ENCODE measurements around the gene WDR86. TPM values are rescaled to one million over a fixed set of nuclear protein-coding genes. Genes with fewer than 3 reads are reported as not detected.

Gene WDR86
- polyA plus RNA-seq, 3 donors = 24.3 to 52.0 (median 39.1) TPM

DNA sequence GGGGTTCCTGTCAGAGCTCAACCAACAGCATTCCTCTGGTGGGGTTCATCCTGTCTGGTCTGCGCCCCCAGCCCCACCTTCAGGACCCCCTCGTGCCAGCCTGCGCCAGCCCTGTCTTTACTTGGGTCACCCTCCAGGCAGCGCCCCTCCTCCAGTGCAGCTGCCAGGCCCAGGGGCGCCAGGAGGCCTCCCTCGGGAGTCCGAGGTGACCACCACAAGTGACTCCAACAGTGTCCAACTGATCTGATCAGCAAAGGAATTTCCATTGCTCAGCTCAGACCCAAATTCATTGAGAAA is 10.6 kb downstream of the WDR86 start:
- no peak for DNase-seq (ENCODE audit: extremely low read depth in 1 of 11, low read depth in 9 of 11, low spot score in 4 of 11)

DNA sequence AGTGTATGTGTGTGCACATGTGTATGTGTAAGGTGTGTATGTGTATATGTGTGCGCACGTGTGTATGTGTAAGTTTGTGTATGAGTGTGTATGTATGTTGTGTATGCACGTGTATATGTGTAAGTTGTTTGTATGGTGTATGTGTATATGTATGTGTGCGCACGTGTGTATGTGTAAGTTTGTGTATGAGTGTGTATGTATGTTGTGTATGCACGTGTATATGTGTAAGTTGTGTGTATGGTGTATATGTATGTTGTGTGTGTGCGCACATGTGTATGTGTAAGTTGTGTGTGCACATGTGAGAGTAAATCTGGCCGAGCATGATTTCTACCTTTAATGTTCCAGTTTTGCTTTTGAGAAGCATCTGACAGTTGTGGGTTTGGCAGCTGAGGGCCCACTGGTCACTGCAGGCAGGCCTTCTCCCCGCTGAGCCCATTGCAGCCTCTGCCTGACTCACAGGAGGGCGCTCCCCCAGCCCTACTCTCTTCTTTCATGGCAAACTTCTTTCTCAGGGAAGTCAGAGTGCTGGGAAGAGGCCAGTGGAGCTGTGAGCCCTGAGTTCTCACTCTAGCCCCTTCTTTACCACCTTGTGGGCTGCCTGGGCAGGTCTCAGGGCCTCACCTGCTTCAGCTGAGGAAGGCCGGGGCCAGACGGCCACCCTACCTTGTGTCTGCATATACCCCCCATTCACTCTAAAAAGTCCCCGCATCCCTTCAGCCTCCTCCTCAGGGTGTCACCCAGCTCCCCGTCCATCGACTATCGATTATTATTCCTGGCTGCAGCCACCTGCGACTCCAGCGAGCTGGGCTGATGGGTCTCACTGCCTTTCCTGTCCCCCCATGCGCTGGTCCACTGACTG is 11.2 kb downstream of the WDR86 start:
- DNase-seq (ENCODE audit: extremely low read depth in 1 of 11, low read depth in 9 of 11, low spot score in 4 of 11) = no peak

DNA sequence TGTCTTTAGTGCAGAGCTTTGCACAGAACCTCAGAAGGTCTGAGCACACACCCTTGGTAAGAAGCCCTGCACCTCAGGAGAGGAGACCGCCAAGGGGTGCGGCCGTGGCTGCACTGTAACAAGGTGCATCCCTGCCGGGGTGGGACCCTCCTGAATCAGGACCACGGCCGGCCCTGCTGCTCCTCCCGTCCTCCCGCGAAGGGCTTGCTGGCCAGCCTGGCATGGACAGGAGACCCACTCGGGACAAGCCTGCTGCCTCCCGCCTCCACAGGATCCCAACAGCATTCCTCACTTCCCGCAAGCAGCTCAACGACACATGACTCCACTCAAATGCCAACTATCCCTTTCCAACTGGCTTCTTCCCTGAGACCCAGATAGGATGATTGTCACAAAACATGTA is 12.8 kb downstream of the WDR86 start:
- no peak for DNase-seq (ENCODE audit: extremely low read depth in 1 of 11, low read depth in 9 of 11, low spot score in 4 of 11)

DNA sequence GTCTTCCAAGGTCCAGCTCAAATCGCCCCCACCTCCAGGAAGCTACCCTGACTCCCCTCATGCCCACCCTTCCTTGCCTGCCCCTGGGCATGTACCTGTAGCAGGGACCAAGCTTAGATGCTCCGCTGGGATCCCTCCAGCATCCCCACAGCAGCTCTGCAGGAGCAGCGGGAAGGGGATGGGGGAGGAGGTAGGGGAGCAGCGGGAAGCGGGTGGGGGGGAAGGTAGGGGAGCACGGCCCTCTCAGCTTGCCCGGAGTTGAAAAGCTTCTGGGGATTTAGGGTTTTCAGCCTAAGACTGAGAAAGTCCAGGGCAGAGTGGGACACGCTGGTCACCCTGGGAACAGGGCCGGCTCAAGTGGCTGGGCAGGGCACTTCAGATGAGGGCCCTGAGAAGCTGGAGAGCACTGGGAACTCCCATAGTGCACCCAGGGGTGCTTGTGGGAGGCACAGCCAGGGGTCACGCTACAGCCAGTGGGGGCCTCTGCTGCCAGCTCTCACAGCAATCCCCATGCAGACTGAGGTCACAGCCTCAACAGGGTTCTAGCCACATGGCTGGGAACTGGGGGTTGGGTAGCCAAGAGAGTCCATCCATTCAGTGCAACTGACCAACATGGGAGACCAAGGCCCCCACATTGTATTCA is 13.4 kb downstream of the WDR86 start:
- DNase-seq (ENCODE audit: extremely low read depth in 1 of 11, low read depth in 9 of 11, low spot score in 4 of 11) = no peak

DNA sequence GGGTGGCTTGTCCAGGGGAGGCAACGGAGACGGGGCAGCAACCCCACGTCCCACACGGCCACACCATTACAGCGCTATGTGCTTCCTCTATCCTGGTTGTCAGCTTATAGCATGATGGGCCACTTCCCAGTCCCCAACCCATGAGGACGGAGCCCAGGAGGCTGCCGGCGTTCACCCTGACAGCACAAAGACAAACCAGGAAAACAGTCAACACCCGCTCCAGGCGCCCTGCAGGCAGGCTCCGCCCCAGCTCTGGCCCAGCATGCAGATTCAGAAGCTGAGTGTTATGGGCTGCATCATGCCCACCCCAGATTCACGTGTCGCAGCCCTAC is 14.8 kb downstream of the WDR86 start:
- DNase-seq (ENCODE audit: extremely low read depth in 1 of 11, low read depth in 9 of 11, low spot score in 4 of 11) = no peak

DNA sequence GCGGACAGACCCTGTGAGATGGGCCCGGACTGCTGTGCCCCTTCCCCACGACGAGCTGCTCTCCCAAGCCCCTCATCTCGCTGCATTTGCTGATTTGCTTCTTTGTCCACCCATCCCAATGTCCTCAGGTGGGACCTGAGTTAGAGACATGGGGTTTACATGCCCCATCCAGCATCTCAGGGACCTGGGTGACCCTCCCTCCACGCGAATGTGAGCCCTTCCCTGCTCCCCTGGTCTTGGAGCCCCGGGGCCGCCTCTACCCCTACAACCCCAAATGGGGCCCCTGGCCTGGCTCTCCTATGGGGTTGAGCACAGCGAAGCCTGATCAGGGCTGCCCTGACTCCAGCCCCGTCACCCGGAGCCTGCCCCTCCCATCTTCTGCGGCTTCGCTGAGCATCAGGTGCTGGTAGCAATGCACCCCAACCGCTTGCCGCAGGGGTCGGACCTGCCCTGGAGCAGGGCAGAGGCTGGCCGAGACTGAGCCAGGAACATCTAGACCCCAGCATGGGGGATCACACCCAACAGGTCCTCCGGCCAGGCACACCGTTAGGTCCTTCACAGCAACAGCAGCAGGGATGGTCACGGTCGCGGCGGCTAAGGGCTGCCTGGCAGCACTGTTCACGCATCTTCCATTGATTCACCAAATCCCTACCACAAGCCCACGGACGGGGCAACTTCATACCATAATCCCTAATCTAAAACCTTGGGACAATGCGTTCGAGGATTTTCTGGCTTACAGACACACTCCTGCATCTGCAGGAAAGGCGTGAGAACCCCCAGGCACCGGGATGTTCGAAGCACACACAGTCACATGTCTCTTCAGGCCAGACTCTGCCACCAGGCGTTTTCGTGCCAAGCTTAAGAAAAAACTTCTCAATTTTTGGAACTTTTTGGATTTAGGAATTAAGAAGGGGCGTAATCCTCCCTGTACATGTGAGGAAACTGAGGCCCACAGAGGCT is 15.5 kb downstream of the WDR86 start:
- DNase-seq (ENCODE audit: extremely low read depth in 1 of 11, low read depth in 9 of 11, low spot score in 4 of 11) = no peak

DNA sequence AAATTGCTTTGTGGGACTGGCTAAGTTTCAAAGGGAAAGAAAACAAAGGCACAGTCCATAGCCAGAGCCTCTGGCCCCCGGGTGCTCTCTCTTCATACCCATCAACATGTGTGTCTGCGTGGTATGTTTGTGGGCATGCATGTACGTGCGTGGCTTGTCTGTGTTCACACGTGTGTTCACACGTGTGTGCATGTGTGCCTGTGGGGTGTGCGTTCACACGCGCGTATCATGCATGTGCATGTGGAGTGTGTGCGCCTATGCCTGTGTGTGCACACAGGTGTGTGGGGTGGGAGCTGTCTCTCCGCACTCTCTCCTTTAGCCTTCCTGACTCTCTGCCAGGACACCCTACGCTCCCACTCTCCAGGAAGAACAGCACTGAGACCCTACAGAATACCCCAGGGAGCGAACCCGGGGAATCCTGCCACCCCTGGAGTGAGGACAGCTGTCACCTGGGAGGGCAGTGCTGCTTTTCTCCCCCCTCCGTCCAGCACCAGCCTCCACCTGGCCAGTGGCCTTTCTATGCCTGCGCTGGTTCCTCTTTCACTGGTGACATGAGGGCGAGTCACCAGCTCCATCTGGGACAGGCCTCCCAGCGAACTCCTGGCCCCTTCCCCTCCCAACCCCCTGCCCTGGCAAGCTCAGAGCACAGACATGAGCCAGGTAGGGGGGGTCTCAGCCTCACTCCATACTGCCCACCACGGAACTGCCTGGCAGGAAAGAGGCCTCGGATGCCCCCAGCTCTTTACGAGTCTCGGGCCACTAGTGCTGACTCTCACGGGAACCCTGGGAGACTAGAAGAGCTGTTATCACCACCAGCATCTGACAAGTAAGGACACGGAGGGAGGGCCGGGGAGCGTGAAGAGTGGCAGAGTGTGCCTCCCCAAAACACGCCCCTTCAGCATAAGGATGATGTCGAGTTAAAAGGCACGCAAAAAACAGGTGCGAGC is 16.5 kb downstream of the WDR86 start:
- DNase-seq (ENCODE audit: extremely low read depth in 1 of 11, low read depth in 9 of 11, low spot score in 4 of 11) = no peak

DNA sequence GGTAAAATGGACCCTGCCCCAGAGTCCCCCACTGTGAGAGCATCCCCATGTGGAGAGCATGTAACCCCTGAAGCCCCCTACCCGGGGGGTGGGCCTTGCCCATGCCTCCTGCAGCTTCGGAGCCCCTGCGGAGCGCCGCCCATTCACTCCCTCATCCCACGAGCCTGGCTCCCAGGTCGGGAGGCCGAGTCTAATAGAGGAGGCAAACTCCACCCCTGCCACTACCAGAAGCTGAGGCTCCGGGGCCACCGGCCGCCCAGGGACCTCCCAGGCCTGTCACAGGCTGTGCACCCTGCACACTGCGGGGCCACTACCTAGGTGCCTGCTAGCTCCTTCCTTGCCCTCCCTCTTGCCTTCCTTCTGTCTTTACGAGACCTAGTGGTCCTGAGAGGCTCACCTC is 17.4 kb downstream of the WDR86 start:
- no peak for DNase-seq (ENCODE audit: extremely low read depth in 1 of 11, low read depth in 9 of 11, low spot score in 4 of 11)

DNA sequence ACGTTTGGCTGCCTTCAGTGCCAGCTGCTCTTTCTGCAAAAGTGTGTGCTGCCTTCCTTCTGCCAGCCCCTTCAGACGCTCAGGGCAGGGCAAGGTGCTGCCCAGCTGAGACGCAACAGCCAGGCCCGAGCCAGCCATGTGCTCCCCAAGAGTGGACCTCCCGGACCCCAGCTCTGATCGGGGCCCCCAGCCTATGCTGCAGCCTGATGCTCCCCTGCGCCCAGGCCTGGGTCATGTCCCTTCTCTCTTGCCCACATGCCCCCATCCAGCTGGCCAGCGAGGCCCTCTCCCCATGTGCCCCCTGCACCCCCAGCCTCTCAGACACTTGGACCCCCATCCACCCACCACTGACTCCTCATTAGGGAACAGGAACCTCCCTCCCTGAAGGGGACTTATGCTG is 17.8 kb downstream of the WDR86 start:
- no peak for DNase-seq (ENCODE audit: extremely low read depth in 1 of 11, low read depth in 9 of 11, low spot score in 4 of 11)

DNA sequence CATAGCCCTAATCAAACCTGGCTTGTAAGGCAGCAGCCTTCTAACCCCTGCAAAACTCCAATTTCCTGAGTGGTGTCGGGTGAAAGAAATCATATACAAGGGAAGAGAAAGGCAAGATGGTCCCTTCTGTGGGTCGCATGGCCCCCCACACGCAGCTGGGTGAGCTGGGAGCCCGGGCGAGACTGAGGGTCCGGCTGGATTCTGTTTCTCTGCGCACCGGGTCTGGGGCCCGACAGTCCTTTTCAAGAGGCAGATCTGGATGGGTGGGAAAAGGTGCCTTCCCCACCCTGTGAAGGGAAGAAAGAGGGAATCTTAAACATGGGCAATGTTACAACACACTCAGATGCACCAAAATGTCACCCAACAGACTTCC is 18.5 kb downstream of the WDR86 start:
- no peak for DNase-seq (ENCODE audit: extremely low read depth in 1 of 11, low read depth in 9 of 11, low spot score in 4 of 11)

DNA sequence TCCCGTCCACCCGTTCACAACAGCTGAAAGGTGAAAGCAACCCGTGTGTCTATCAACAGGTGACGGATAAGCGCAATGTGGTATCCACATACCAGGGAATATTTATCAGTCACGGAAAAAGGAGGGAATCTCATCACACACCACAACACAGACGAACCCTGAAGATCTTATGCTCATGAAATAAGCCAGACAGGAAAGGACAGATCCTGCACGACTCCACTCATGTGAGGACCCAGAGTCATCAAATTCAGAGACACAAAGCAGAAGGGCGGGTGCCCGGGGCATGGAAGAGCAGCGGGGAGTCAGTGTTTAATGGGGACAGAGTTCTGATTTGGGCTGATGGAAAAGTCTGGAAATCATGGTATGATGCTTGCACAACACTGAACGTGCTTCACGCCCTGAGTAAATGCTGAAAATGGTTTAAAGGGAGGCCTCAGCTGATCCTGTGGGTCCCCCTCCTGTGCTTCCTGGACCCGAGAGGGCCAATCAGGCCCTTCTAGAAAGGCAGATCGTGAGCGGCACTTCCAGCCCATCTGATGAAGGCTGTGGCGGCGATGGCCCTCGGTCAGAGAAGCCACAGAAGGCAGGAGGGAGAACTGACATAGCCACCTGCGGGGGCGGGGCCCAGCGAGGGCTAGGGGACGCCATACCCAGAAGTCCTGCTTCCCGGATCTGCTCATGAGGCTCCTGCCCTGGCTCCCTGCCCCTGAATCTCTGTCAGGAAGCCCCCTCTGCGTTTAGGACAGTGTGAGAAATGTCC is 19.1 kb downstream of the WDR86 start:
- no peak for DNase-seq (ENCODE audit: extremely low read depth in 1 of 11, low read depth in 9 of 11, low spot score in 4 of 11)

DNA sequence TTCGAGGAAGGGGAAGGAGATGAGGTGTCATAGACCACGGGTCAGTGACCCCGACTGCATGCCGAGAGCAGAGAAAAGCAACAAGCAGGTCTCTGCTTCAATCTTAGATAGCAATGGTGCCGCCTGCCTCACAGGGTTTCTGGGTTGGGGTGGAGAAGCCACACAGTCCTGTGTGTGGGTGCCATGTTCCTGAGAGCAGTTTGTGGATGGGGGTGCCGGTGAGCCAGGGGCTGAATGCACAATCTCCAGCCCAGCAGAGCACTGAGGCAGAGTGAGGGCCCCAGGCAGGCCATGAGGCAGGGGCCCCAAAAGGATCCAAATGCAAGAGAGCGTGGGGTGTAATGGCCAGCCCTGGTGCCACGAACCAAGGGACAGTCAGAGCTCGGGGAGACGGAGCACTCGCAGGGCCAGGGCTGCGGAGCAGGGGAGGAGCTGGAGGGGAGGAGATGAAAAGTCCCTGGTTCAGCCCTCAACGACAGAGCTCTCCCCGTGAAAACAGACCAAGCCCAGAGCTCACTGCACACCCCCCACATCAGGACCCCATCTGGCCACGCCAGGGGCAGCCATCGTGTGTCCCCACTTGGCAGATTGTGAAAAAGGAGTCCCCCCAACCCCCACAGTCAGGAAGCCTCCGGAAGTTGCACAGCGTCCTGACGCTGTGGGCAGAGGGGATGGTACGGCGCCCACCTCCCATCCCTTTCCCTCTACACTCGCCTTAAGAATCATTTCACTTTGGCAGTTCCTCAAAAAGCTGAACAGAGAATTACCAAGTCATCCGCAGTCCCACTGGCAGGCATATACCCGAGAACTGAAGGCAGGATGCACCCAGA is 19.9 kb downstream of the WDR86 start:
- no peak for DNase-seq (ENCODE audit: extremely low read depth in 1 of 11, low read depth in 9 of 11, low spot score in 4 of 11)

DNA sequence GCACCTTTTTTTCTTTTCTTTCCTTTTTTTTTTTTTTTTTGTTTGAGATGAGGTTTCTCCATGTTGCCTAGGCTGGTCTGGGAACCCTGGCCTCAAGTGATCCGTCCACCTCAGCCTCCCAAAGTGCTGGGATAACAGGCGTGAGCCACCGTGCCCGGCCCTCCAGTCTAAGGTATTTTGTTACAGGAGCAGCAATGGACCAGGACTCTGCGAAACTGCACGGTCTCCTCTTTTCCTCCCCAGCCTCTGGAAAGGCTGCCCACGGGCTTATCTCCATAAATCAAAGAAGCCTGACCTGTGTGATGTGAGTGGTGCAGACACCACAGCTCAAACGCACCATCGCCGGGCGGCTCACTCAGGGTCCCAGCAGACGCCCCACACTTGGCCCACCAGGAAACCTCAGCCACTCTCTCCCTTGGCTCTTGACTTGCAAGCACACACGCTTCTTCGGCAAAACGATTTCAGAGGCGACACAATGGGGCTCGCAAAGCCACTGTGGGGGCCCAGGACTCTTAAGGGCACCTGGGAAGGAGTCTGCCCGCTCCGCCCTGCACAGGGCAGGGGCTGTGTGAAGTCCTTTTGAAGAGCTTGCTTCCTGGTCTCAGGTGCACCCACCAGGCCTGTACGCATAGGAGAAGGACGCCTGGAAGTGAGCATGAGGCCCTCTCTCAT is 20.6 kb downstream of the WDR86 start:
- no peak for DNase-seq (ENCODE audit: extremely low read depth in 1 of 11, low read depth in 9 of 11, low spot score in 4 of 11)

DNA sequence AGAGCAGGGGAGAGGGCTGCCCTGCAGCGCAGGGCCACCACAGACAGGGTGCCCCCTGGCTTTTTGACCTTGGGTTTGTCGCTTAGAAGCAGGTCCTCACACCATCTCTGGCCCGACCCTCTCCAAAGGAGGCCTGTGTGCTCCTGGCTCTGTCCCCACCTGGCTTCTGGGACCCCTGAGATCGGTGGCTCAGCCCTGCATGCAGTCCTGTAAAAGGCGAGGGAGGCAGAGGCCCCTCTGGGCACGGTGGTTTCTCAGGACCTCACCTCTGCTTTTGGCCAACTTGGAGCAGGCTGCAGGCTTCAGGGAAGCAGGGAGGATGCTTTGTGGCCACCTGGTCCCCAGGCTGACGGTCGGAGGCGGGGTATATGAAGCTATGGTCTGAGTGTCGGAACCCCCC is 21.4 kb downstream of the WDR86 start:
- DNase-seq (ENCODE audit: extremely low read depth in 1 of 11, low read depth in 9 of 11, low spot score in 4 of 11) = no peak

DNA sequence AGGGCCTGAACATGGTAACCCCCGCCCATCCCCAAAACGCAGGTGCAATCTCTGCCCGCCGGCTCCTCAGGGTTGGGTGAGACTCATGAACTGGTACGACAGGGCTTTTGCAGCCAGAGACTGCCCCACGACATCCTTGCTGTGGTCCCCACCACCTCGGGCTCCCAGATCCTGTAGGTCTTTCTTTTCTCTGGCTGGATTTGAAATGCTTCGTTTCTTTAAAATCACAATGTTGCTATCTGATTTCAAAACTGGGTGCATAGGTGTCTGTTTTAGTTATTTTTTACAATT is 21.9 kb downstream of the WDR86 start:
- no peak for DNase-seq (ENCODE audit: extremely low read depth in 1 of 11, low read depth in 9 of 11, low spot score in 4 of 11)

DNA sequence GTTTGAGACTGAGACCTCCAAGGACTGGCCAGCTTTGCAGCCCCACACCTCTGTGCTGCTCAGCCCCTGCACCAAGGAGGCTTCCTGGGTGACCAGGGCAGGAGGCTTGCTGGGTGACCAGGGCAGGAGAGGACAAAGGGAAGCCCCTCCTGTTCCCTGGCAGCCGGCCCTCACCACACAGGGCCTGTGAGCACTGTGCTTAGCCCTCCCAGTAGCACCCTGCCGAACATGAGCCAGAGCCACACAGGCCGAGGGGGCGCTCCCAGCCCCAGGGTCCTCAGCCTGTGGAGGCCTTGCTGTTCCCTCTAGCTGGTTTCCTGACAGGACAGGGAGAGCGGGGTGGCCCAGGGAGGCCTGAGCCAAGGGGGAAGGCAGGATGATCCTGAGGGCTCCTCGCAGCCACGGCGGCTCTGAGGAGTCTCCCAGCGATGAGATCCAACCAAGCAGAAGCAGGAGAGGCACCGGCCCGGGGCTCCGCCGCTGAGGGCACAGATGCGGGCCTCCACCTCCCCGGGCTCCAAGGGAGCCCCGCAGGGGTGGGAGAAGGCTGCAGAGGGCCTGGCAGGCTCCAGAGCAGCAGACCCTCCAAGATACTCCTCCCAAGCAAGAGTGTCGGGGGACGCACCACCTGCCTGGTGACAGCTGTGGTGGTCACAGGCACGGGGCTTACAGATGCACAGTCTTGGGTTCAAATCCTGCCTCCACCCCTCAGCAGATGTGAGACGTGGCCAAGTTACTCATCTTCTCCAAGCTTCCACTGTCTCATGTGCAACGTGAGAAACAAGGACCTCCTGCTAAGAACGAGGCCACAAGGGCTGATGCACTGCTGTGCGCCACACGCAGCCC is 22.5 kb downstream of the WDR86 start:
- DNase-seq (ENCODE audit: extremely low read depth in 1 of 11, low read depth in 9 of 11, low spot score in 4 of 11) = no peak
